PC-3 (cell line): ENCODE measurements around the gene MYO19. TPM values are rescaled to one million over a fixed set of nuclear protein-coding genes. Genes with fewer than 3 reads are reported as not detected.
"Not testable (repeated sequence)": the region's sequence is repeated elsewhere in the genome, so short reads cannot be mapped to it uniquely, and the experiment has no call there.

Experiments used
- ATAC-seq: fragments of 200-7000 bp; cut with Tn5 transposase; 2 replicates; pipeline ENCODE4 v1.9.1; 2020; ENCODE audit warnings: mild to moderate bottlenecking, moderate library complexity
- BruUV-seq: library from RNA; stranded (reverse); fragments of 400-500 nt; replicated peaks from 2 replicates; lab custom pipeline; 2021; lab: Mats Ljungman, UMichigan
- CTCF ChIA-PET: fragments of 300-600 bp; sonication (Branson Sonifier 250); formaldehyde crosslinking; loops from one replicate; lab custom pipeline; 2022; ENCODE audit warnings: antibody characterized with exemption; lab: Charles Lee
- POLR2A ChIA-PET: fragments of 300-600 bp; sonication (Branson Sonifier 250); formaldehyde crosslinking; loops from one replicate; lab custom pipeline; 2022; ENCODE audit warnings: antibody characterized with exemption; ENCODE audit not compliant: unreplicated experiment; lab: Charles Lee
- DNase-seq: peaks from one replicate; pipeline ENCODE4 v3.0.0-alpha.2; 2015
- H2AFZ ChIP-seq: fragments of 300-600 bp; sonication (generic); 2 replicates; pipeline ENCODE4 v1.6.0; 2016; ENCODE audit warnings: antibody characterized with exemption, low read length
- H3F3A ChIP-seq: fragments of 300-600 bp; sonication (generic); one replicate; pipeline ENCODE4 v1.6.0; 2017; ENCODE audit warnings: antibody characterized with exemption, low read length, control low read depth, mild to moderate bottlenecking; ENCODE audit not compliant: unreplicated experiment
- H3K27ac ChIP-seq: fragments of 300-600 bp; sonication (generic); 2 replicates; pipeline ENCODE4 v1.5.1; 2016; ENCODE audit warnings: mild to moderate bottlenecking, low read length
- H3K27me3 ChIP-seq: fragments of 300-600 bp; sonication (generic); 2 replicates; pipeline ENCODE4 v1.6.1; 2016; ENCODE audit warnings: low read length, mixed read lengths
- H3K36me3 ChIP-seq: fragments of 300-600 bp; sonication (generic); 2 replicates; pipeline ENCODE4 v1.6.1; 2016; ENCODE audit warnings: low read depth, mixed run types, low read length, mixed read lengths
- H3K4me1 ChIP-seq: fragments of 300-600 bp; sonication (generic); 2 replicates; pipeline ENCODE4 v1.5.1; 2016; ENCODE audit warnings: low read length; ENCODE audit not compliant: insufficient read depth
- H3K4me2 ChIP-seq: fragments of 300-600 bp; sonication (generic); 2 replicates; pipeline ENCODE4 v1.6.0; 2016; ENCODE audit warnings: low read length
- H3K4me3 ChIP-seq: fragments of 300-600 bp; sonication (generic); 2 replicates; pipeline ENCODE4 v1.5.1; 2016; ENCODE audit warnings: mild to moderate bottlenecking, low read length, mixed read lengths
- H3K79me2 ChIP-seq: fragments of 300-600 bp; sonication (generic); 2 replicates; pipeline ENCODE4 v1.6.1; 2017; ENCODE audit warnings: low read length, mixed read lengths
- H3K9ac ChIP-seq: fragments of 300-600 bp; sonication (generic); 2 replicates; pipeline ENCODE4 v1.6.0; 2016; ENCODE audit warnings: mild to moderate bottlenecking, low read length
- H3K9me2 ChIP-seq: fragments of 300-600 bp; sonication (generic); replicated peaks from 2 replicates; pipeline ENCODE4 v1.6.1; 2016; ENCODE audit warnings: mixed run types, low read length, mixed read lengths
- H3K9me3 ChIP-seq: fragments of 300-600 bp; sonication (generic); 2 replicates; pipeline ENCODE4 v1.6.1; 2016; ENCODE audit warnings: low read length, mixed read lengths
- H4K20me1 ChIP-seq: fragments of 300-600 bp; sonication (generic); 2 replicates; pipeline ENCODE4 v1.6.1; 2016; ENCODE audit warnings: low read length, mixed read lengths
- EZH2 ChIP-seq: fragments of 300-600 bp; sonication (generic); IDR thresholded peaks from one replicate; pipeline ENCODE4 v1.6.1; 2017; ENCODE audit warnings: antibody characterized with exemption, mild to moderate bottlenecking, low read length; ENCODE audit not compliant: unreplicated experiment
- EZH2phosphoT487 ChIP-seq: fragments of 300-600 bp; sonication (generic); IDR thresholded peaks from 2 replicates; pipeline ENCODE4 v1.6.1; 2018; ENCODE audit warnings: mild to moderate bottlenecking, antibody characterized with exemption, low read length, borderline replicate concordance
- intact Hi-C: fragments of 100-400 bp; cut with micrococcal nuclease; formaldehyde crosslinking; loops from 2 replicates; pipeline ENCODE4 v1.9.0; 2023
- total RNA-seq: library from RNA; depleted of rRNA; stranded (reverse); fragments of >200 nt; gene quantifications from 2 replicates; pipeline ENCODE4 v1.2.3, GENCODE V29; 2014
- TF ChIP-seq, protein P1 (sequence below): fragments of 300-600 bp; sonication (generic); conservative IDR thresholded peaks from 2 replicates; pipeline ENCODE4 v1.5.1; 2017; ENCODE audit warnings: antibody characterized with exemption, low read depth, mild to moderate bottlenecking, low read length

Gene MYO19
- total RNA-seq, 1 experiment from 2014 or later, result 143 TPM

DNA sequence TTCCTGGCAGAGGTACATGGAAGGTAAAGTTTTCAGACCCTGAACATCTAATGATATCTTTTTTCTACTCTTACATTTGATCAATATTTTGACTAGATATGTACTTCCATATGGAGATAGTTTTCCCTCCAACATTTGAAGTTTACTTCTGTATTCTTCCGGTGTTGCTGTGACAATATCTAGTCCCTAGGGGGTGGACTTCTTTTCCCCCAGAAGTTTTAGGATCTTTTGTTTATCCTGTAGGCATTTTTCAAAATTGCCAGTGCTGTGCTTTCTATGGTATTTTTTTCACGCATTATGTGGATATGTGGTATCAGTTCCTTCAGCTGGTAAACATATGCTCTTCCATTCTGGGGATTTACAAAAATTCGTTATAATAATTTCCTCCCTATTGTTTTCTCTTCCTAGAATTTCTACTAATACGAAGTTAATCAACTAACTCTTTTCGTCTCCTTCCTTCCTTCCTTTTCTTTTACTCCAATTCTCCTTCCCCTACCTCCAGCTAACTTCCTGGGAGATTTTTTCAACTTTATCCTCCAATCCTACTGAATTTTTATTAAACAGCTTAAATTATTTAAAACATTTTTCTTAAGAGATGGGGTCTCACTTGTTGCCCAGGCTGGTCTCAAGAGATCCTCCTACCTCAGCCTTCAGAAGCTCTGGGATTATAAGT, 74.3 kb downstream of the MYO19 start:
- no peaks in the 10 kb centered on the region for H3K27me3 ChIP-seq
- H3F3A ChIP-seq, result no peaks in the 10 kb centered on the region
- DNase-seq (no peak), ATAC-seq (no peak)
- no peaks in the 10 kb centered on the region for H3K9me3 ChIP-seq
- no TSS peak for BruUV-seq
- intact Hi-C loops, result no loop called here
- H3K27ac ChIP-seq, result no peak overlapping the region
- no peak overlapping the region for H2AFZ ChIP-seq
- ChIA-PET CTCF (no interaction called here), POLR2A (no interaction called here)
- no peak overlapping the region for H3K4me2 ChIP-seq
- no peaks in the 10 kb centered on the region for H3K79me2 ChIP-seq
- no peak overlapping the region for H3K9ac ChIP-seq
- H4K20me1 ChIP-seq, result no peaks in the 10 kb centered on the region
- H3K36me3 ChIP-seq, result no peaks in the 10 kb centered on the region
- H3K4me1 ChIP-seq, result no peaks in the 10 kb centered on the region
- TF ChIP-seq EZH2phosphoT487 (no peak), EZH2 (no peak)
- TF ChIP-seq, protein P1, sequence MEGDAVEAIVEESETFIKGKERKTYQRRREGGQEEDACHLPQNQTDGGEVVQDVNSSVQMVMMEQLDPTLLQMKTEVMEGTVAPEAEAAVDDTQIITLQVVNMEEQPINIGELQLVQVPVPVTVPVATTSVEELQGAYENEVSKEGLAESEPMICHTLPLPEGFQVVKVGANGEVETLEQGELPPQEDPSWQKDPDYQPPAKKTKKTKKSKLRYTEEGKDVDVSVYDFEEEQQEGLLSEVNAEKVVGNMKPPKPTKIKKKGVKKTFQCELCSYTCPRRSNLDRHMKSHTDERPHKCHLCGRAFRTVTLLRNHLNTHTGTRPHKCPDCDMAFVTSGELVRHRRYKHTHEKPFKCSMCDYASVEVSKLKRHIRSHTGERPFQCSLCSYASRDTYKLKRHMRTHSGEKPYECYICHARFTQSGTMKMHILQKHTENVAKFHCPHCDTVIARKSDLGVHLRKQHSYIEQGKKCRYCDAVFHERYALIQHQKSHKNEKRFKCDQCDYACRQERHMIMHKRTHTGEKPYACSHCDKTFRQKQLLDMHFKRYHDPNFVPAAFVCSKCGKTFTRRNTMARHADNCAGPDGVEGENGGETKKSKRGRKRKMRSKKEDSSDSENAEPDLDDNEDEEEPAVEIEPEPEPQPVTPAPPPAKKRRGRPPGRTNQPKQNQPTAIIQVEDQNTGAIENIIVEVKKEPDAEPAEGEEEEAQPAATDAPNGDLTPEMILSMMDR, result no peak; the same call in 1 of the 2 replicates
- no peak overlapping the region for H3K4me3 ChIP-seq
- H3K9me2 ChIP-seq, result no peaks in the 10 kb centered on the region

DNA sequence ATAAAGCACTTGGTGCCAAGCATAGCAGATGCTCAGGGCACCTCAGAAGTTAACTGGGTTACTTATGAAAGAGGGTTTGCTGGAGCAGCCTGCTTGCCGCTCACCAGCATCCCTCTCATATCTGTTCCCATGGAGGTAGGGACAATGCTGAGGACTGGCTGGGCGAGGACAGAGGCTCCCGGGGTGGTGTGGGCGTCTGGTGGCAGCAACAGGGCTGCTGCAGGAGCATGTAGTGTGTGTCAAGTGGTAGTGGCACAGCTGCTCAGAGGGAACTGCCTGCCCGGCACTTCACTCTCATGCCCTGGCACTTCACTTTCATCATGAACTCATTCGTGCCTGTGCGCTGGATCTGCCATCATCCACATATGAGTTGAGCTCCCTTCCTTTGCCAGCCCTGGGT, 75.1 kb downstream of the MYO19 start:
- H3K9me2 ChIP-seq, result no peaks in the 10 kb centered on the region
- TF ChIP-seq, protein P1, result no peak
- TF ChIP-seq EZH2phosphoT487 (no peak), EZH2 (no peak)
- ATAC-seq (no peak), DNase-seq (no peak)
- no peaks in the 10 kb centered on the region for H3K79me2 ChIP-seq
- H3K27ac ChIP-seq, result no peak overlapping the region
- no peaks in the 10 kb centered on the region for H3K4me1 ChIP-seq
- H3F3A ChIP-seq, result no peaks in the 10 kb centered on the region
- no peaks in the 10 kb centered on the region for H4K20me1 ChIP-seq
- intact Hi-C loops, result no loop called here
- ChIA-PET POLR2A (no interaction called here), CTCF (no interaction called here)
- no peaks in the 10 kb centered on the region for H3K36me3 ChIP-seq
- no peak overlapping the region for H3K4me3 ChIP-seq
- no peak overlapping the region for H3K9ac ChIP-seq
- no peak overlapping the region for H3K4me2 ChIP-seq
- no TSS peak for BruUV-seq
- H2AFZ ChIP-seq, result no peak overlapping the region
- no peaks in the 10 kb centered on the region for H3K27me3 ChIP-seq
- no peaks in the 10 kb centered on the region for H3K9me3 ChIP-seq

DNA sequence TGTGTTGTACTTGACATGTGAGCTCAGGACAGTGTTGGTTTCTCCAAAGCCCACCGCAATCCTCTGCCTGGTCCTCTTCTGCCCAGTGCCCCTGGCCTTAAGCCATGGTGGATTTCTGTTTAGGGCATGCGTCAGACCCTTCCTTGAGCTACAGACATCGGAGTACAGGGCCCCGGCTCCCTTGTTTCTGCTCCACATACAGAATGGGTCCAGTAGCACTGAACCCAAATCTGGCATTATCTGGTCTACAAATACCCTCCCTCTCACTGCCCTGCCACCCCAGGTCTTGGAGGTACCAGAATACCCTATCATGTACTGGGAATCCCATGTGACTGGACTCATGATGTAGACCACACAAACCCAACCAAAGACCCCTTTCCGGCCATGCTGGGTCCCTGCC, 75.6 kb downstream of the MYO19 start:
- no peak for DNase-seq
- POLR2A ChIA-PET, result no interaction called here
- Histone ChIP-seq H3K27ac (no peak overlapping the region), H3K36me3 (no peaks in the 10 kb centered on the region), H3K4me1 (no peaks in the 10 kb centered on the region), H3K27me3 (no peaks in the 10 kb centered on the region), H3K4me2 (no peak overlapping the region), H3K9me2 (no peaks in the 10 kb centered on the region), H4K20me1 (no peaks in the 10 kb centered on the region), H3F3A (no peaks in the 10 kb centered on the region), H3K4me3 (no peak overlapping the region), H3K79me2 (no peaks in the 10 kb centered on the region), H2AFZ (no peak overlapping the region), H3K9me3 (no peaks in the 10 kb centered on the region), H3K9ac (no peak overlapping the region)
- no peak for ATAC-seq
- intact Hi-C loops, result no loop called here
- TF ChIP-seq, protein P1, result no peak
- TF ChIP-seq EZH2phosphoT487 (no peak), EZH2 (no peak)
- CTCF ChIA-PET, result no interaction called here
- BruUV-seq, result no TSS peak

DNA sequence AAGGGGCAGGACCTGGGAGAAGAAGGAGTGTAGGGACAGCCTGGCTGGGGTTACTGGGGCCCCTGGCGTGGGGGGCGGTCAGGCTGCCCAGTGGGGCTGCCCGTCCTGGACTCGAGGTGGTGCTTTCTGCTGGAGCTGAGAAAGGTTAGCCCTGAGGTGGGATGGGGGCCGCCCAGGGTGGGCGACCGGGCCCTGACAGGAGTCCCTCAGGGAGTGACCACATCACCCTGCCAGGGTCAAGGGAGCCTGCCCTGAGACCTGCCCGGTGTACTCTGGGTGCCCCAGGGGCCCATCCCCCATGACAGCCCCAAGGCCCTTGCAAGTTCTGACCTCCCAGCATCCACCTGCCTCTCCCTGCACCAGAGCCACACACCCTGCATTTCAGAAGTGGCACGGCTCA, 77.0 kb downstream of the MYO19 start:
- H3K4me3 ChIP-seq, BruUV-seq, H3K4me2 ChIP-seq, H3K36me3 ChIP-seq, H3F3A ChIP-seq, CTCF ChIA-PET, H3K9ac ChIP-seq, H2AFZ ChIP-seq, POLR2A ChIA-PET, H3K4me1 ChIP-seq, H3K27ac ChIP-seq, H3K9me3 ChIP-seq, ATAC-seq, H3K27me3 ChIP-seq, DNase-seq, intact Hi-C loops, H4K20me1 ChIP-seq, H3K79me2 ChIP-seq, H3K9me2 ChIP-seq: not testable (repeated sequence)
